Upper lobe of left lung (tissue), 4 donors: ENCODE data around the gene TAS2R4.

Experiments used
- CTCF ChIP-seq, 6 experiments: fragments of 450-650 bp in 4 of 6; fragments of 200-600 bp in 2 of 6; sonication (generic) in 2 of 6; IDR thresholded peaks; one replicate each; pipeline ENCODE4 v1.5.1; 2016 to 2019; ENCODE audit warnings: antibody characterized with exemption in 6 of 6
- EP300 ChIP-seq, 4 donors: sonication (generic); formaldehyde crosslinking; IDR thresholded peaks; one replicate each; pipeline ENCODE4 v1.5.1; 2017; ENCODE audit warnings: antibody characterized with exemption in 4 of 4, control low read depth in 2 of 4
- POLR2AphosphoS5 ChIP-seq, 2 donors: sonication (generic); formaldehyde crosslinking; IDR thresholded peaks; one replicate each; pipeline ENCODE4 v1.5.1; 2017; ENCODE audit warnings: antibody characterized with exemption in 2 of 2

- no peak for TF ChIP-seq EP300 (IDR thresholded peaks at IDR 0.05)
- TF ChIP-seq CTCF (IDR thresholded peaks at IDR 0.05) = peak in 3 of 6 experiments; percentile 29 to 47 (median 31)
- no peak for TF ChIP-seq POLR2AphosphoS5 (IDR thresholded peaks at IDR 0.05)
Measured at GRCh38 chr7:141754939-141755338, 21.5 kb upstream of the TAS2R4 start.
